ENCODE measurements around the gene ZFYVE28.

Gene ZFYVE28

GRCh38 chr4:2360396-2360730 lies 58.1 kb downstream of the ZFYVE28 start:
- Histone ChIP-seq H3K9ac (ENCODE audit: low read length) (no peak overlapping the region), H2AFZ (ENCODE audit: low read depth, low read length, severe bottlenecking) (no peak overlapping the region), H3K27ac (ENCODE audit: low read depth, low read length) (no peak overlapping the region), H3F3A (ENCODE audit: insufficient read depth) (no peaks in the 10 kb centered on the region), H3K4me3 (ENCODE audit: insufficient read depth, low read length, poor library complexity, severe bottlenecking) (no peak overlapping the region), H3K9me2 (replicated peaks; ENCODE audit: insufficient read depth, low read length) (no peaks in the 10 kb centered on the region), H3K27me3 (ENCODE audit: low read length) (no peaks in the 10 kb centered on the region), H3K36me3 (ENCODE audit: low read length) (no peaks in the 10 kb centered on the region), H3K4me2 (ENCODE audit: low read depth, low read length, poor library complexity, severe bottlenecking) (no peak overlapping the region), H3K9me3 (ENCODE audit: insufficient read depth, low read length) (no peaks in the 10 kb centered on the region), H3K79me2 (ENCODE audit: insufficient read depth, low read length) (no peaks in the 10 kb centered on the region), H4K20me1 (ENCODE audit: low read depth, low read length) (no peaks in the 10 kb centered on the region)
- no peak for TF ChIP-seq EZH2phosphoT487 (conservative IDR thresholded peaks at IDR 0.05; ENCODE audit: low read length)
- TF ChIP-seq, protein P1, sequence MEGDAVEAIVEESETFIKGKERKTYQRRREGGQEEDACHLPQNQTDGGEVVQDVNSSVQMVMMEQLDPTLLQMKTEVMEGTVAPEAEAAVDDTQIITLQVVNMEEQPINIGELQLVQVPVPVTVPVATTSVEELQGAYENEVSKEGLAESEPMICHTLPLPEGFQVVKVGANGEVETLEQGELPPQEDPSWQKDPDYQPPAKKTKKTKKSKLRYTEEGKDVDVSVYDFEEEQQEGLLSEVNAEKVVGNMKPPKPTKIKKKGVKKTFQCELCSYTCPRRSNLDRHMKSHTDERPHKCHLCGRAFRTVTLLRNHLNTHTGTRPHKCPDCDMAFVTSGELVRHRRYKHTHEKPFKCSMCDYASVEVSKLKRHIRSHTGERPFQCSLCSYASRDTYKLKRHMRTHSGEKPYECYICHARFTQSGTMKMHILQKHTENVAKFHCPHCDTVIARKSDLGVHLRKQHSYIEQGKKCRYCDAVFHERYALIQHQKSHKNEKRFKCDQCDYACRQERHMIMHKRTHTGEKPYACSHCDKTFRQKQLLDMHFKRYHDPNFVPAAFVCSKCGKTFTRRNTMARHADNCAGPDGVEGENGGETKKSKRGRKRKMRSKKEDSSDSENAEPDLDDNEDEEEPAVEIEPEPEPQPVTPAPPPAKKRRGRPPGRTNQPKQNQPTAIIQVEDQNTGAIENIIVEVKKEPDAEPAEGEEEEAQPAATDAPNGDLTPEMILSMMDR (IDR thresholded peaks at IDR 0.05; ENCODE audit: insufficient read depth, low read length, poor library complexity, severe bottlenecking), result no peak

DNA sequence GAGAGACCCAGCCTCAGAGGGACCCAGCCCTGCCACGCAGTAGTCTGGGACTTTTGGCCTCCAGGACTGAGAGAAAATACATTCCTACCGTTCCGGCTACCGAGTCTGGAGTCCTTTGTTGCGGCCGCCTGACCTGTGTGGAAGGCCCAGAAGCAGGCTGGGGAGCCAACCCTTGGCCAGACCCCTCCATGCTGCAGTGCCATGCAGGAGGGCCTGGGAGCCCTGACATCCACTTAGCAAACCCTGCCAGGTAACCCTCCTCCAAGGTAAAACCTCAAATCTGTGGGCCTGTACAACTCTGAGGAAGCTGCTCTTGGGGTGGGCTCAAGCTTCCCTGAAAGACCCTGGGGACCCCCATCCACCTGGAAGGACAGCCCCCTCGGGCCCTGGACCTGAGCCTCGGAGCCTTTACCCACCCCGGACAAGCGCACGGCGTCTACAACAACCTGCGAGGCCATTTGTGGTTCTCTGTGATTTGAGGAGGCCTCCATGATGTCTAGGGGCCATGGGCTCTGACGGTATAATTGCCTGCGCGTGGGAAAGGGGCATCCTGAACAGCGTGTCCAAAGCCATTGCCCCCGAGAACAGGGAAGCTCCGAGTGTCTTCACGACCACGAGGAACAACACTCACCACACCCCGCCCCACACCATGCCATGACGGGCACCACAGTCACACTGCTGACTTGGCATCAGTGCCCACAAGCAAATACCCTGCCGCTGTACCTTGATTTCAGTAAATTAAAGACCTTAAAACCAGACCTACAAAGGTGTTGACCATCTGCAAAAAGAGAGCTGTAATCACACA lies 58.7 kb downstream of the ZFYVE28 start:
- no peaks in the 10 kb centered on the region for H3K9me3 ChIP-seq (ENCODE audit: insufficient read depth, low read length)
- no peak overlapping the region for H3K4me3 ChIP-seq (ENCODE audit: insufficient read depth, low read length, poor library complexity, severe bottlenecking)
- H3K9ac ChIP-seq (ENCODE audit: low read length), result no peak overlapping the region
- H3K27me3 ChIP-seq (ENCODE audit: low read length), result no peaks in the 10 kb centered on the region
- no peaks in the 10 kb centered on the region for H3K79me2 ChIP-seq (ENCODE audit: insufficient read depth, low read length)
- no peak overlapping the region for H3K4me2 ChIP-seq (ENCODE audit: low read depth, low read length, poor library complexity, severe bottlenecking)
- TF ChIP-seq, protein P1 (IDR thresholded peaks at IDR 0.05; ENCODE audit: insufficient read depth, low read length, poor library complexity, severe bottlenecking), result no peak
- no peak for TF ChIP-seq EZH2phosphoT487 (conservative IDR thresholded peaks at IDR 0.05; ENCODE audit: low read length)
- no peaks in the 10 kb centered on the region for H3F3A ChIP-seq (ENCODE audit: insufficient read depth)
- no peak overlapping the region for H3K27ac ChIP-seq (ENCODE audit: low read depth, low read length)
- H4K20me1 ChIP-seq (ENCODE audit: low read depth, low read length), result no peaks in the 10 kb centered on the region
- H3K9me2 ChIP-seq (replicated peaks; ENCODE audit: insufficient read depth, low read length), result no peaks in the 10 kb centered on the region
- no peaks in the 10 kb centered on the region for H3K36me3 ChIP-seq (ENCODE audit: low read length)
- no peak overlapping the region for H2AFZ ChIP-seq (ENCODE audit: low read depth, low read length, severe bottlenecking)

- Histone ChIP-seq H3K9ac (ENCODE audit: low read length) (no peak overlapping the region), H2AFZ (ENCODE audit: low read depth, low read length, severe bottlenecking) (no peak overlapping the region)
- TF ChIP-seq, protein P1 (IDR thresholded peaks at IDR 0.05; ENCODE audit: insufficient read depth, low read length, poor library complexity, severe bottlenecking), result no peak
- TF ChIP-seq EZH2phosphoT487 (conservative IDR thresholded peaks at IDR 0.05; ENCODE audit: low read length), result no peak
These were observed 60.4 kb downstream of the ZFYVE28 start for GRCh38 chr4:2357821-2358745.

More at GRCh38 chr4:2357821-2358745, 60.4 kb downstream of the ZFYVE28 start:
- Histone ChIP-seq H3F3A (ENCODE audit: insufficient read depth) (no peaks in the 10 kb centered on the region), H4K20me1 (ENCODE audit: low read depth, low read length) (no peaks in the 10 kb centered on the region), H3K9me3 (ENCODE audit: insufficient read depth, low read length) (no peaks in the 10 kb centered on the region), H3K9me2 (replicated peaks; ENCODE audit: insufficient read depth, low read length) (no peaks in the 10 kb centered on the region), H3K4me3 (ENCODE audit: insufficient read depth, low read length, poor library complexity, severe bottlenecking) (no peak overlapping the region), H3K36me3 (ENCODE audit: low read length) (no peaks in the 10 kb centered on the region), H3K4me2 (ENCODE audit: low read depth, low read length, poor library complexity, severe bottlenecking) (no peak overlapping the region), H3K27ac (ENCODE audit: low read depth, low read length) (no peak overlapping the region), H3K79me2 (ENCODE audit: insufficient read depth, low read length) (no peaks in the 10 kb centered on the region), H3K27me3 (ENCODE audit: low read length) (no peaks in the 10 kb centered on the region)

All from SU-DHL-6 (cell line).